Loucy (cell line): ENCODE data around the gene CCDC90B.

Source experiments
- H2AFZ ChIP-seq: fragments of 200-600 bp; sonication (generic); 2 replicates; pipeline ENCODE4 v1.6.0; 2016; ENCODE audit warnings: antibody characterized with exemption, mild to moderate bottlenecking, low read length, moderate library complexity
- H3F3A ChIP-seq: fragments of 200-600 bp; 2 replicates; pipeline ENCODE4 v1.6.0; 2016; ENCODE audit warnings: antibody characterized with exemption, low read depth, mild to moderate bottlenecking
- H3K27me3 ChIP-seq: fragments of 200-600 bp; sonication (generic); 2 replicates; pipeline ENCODE4 v1.6.1; 2014; ENCODE audit warnings: low read length, mild to moderate bottlenecking; ENCODE audit not compliant: insufficient read depth, poor library complexity, severe bottlenecking
- H3K36me3 ChIP-seq: fragments of 200-600 bp; sonication (generic); 2 replicates; pipeline ENCODE4 v1.6.1; 2016; ENCODE audit warnings: low read length; ENCODE audit not compliant: insufficient read depth
- H3K4me1 ChIP-seq: fragments of 200-600 bp; sonication (generic); 2 replicates; pipeline ENCODE4 v1.5.1; 2014; ENCODE audit warnings: low read length, mild to moderate bottlenecking; ENCODE audit not compliant: insufficient read depth, poor library complexity, severe bottlenecking
- H3K4me2 ChIP-seq: fragments of 200-600 bp; sonication (generic); 2 replicates; pipeline ENCODE4 v1.6.0; 2014; ENCODE audit warnings: antibody characterized with exemption, low read length, low read depth, mild to moderate bottlenecking; ENCODE audit not compliant: poor library complexity, severe bottlenecking
- H3K4me3 ChIP-seq: fragments of 200-600 bp; sonication (generic); 2 replicates; pipeline ENCODE4 v1.5.1; 2014; ENCODE audit warnings: low read length, mild to moderate bottlenecking, mixed read lengths; ENCODE audit not compliant: poor library complexity, severe bottlenecking
- H3K79me2 ChIP-seq: fragments of 200-600 bp; sonication (generic); 2 replicates; pipeline ENCODE4 v1.6.1; 2014; ENCODE audit warnings: low read length; ENCODE audit not compliant: insufficient read depth
- H3K9ac ChIP-seq: fragments of 200-600 bp; sonication (generic); 2 replicates; pipeline ENCODE4 v1.6.0; 2014; ENCODE audit warnings: mild to moderate bottlenecking, low read depth, low read length, moderate library complexity; ENCODE audit not compliant: poor library complexity, severe bottlenecking
- H3K9me2 ChIP-seq: fragments of 200-600 bp; sonication (generic); replicated peaks from 2 replicates; pipeline ENCODE4 v1.6.1; 2016; ENCODE audit warnings: low read depth, low read length, mixed read lengths
- H3K9me3 ChIP-seq: fragments of 200-600 bp; sonication (generic); 2 replicates; pipeline ENCODE4 v1.6.1; 2014; ENCODE audit warnings: mild to moderate bottlenecking, antibody characterized with exemption, low read length, low read depth; ENCODE audit not compliant: insufficient read depth
- H4K20me1 ChIP-seq: fragments of 200-600 bp; sonication (generic); 2 replicates; pipeline ENCODE4 v1.6.0; 2014; ENCODE audit warnings: antibody characterized with exemption, low read length, mild to moderate bottlenecking; ENCODE audit not compliant: insufficient read depth, poor library complexity, severe bottlenecking
- EZH2phosphoT487 ChIP-seq: fragments of 200-600 bp; IDR thresholded peaks from 2 replicates; pipeline ENCODE4 v1.6.1; 2018; ENCODE audit warnings: antibody characterized with exemption, mild to moderate bottlenecking, moderate library complexity, borderline replicate concordance
- TF ChIP-seq, protein P1 (sequence below): fragments of 200-600 bp; sonication (generic); conservative IDR thresholded peaks from 2 replicates; pipeline ENCODE4 v1.5.1; 2014; ENCODE audit warnings: mild to moderate bottlenecking, antibody characterized with exemption, low read length

The CCDC90B gene

DNA sequence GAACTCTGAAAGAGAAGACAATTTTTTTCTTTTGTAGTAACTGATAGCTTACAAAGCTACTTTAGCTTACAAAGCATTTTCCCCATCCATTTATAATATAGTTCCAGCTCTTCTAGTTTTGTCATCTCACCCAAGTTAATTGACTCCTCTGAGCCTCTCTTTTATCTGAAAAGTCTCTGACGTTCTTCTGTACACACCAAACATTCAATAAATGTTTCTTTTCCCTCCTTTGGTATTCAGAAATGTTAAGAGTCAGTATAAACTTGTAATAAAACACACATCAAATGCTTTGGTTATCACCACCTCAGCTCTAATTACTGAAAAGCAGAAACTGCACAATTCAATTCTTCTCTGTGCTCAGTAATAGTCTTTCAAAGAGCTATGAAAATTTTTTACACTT lies 5.9 kb downstream of the CCDC90B start:
- TF ChIP-seq EZH2phosphoT487 = no peak
- TF ChIP-seq, protein P1, sequence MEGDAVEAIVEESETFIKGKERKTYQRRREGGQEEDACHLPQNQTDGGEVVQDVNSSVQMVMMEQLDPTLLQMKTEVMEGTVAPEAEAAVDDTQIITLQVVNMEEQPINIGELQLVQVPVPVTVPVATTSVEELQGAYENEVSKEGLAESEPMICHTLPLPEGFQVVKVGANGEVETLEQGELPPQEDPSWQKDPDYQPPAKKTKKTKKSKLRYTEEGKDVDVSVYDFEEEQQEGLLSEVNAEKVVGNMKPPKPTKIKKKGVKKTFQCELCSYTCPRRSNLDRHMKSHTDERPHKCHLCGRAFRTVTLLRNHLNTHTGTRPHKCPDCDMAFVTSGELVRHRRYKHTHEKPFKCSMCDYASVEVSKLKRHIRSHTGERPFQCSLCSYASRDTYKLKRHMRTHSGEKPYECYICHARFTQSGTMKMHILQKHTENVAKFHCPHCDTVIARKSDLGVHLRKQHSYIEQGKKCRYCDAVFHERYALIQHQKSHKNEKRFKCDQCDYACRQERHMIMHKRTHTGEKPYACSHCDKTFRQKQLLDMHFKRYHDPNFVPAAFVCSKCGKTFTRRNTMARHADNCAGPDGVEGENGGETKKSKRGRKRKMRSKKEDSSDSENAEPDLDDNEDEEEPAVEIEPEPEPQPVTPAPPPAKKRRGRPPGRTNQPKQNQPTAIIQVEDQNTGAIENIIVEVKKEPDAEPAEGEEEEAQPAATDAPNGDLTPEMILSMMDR = no peak
- Histone ChIP-seq H4K20me1 (no peaks in the 10 kb centered on the region), H3K27me3 (no peaks in the 10 kb centered on the region), H3F3A (no peaks in the 10 kb centered on the region), H3K9me3 (no peaks in the 10 kb centered on the region), H3K9me2 (no peaks in the 10 kb centered on the region), H3K4me1 (peaks cover 21% of the 10 kb centered on the region), H2AFZ (no peak overlapping the region), H3K9ac (no peak overlapping the region), H3K4me2 (no peak overlapping the region), H3K36me3 (no peaks in the 10 kb centered on the region), H3K79me2 (peaks cover 18% of the 10 kb centered on the region), H3K4me3 (no peak overlapping the region)

DNA sequence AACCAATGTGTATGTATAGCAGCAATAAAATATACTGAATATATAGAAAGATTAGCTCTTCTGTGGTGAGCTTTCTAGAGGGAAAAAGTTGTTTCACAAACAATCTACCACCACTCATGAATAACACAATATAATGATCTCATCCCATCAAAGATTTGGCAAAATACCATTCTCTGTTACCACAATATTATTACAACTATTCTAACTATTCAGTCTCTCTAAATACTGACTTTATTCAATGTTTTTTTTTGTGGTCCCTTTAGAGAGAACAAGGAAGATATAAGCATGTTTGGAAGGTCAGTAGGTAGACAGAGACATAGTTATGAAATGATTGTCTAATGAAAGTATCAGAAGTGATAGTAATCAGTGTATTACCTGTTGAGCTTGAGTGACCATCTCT lies 7.8 kb downstream of the CCDC90B start:
- TF ChIP-seq, protein P1 = no peak
- no peaks in the 10 kb centered on the region for H3K9me2 ChIP-seq
- H3K4me3 ChIP-seq = no peak overlapping the region
- H3K4me2 ChIP-seq = no peak overlapping the region
- no peaks in the 10 kb centered on the region for H3K9me3 ChIP-seq
- peaks cover 8% of the 10 kb centered on the region for H3K4me1 ChIP-seq
- no peaks in the 10 kb centered on the region for H3F3A ChIP-seq
- no peak overlapping the region for H3K9ac ChIP-seq
- no peak overlapping the region for H2AFZ ChIP-seq
- H4K20me1 ChIP-seq = no peaks in the 10 kb centered on the region
- H3K27me3 ChIP-seq = no peaks in the 10 kb centered on the region
- H3K79me2 ChIP-seq = no peaks in the 10 kb centered on the region; the same call in 1 of the 2 replicates
- no peaks in the 10 kb centered on the region for H3K36me3 ChIP-seq

- Histone ChIP-seq H3K27me3 (no peaks in the 10 kb centered on the region), H3K9ac (no peak overlapping the region), H3K79me2 (no peaks in the 10 kb centered on the region), H2AFZ (no peak overlapping the region), H3K9me2 (no peaks in the 10 kb centered on the region), H3K4me2 (no peak overlapping the region), H3K4me3 (no peak overlapping the region), H3K36me3 (0 out of 2 replicates have a peak, but pooled peaks cover 4% of the 10 kb centered on the region), H4K20me1 (no peaks in the 10 kb centered on the region), H3K9me3 (no peaks in the 10 kb centered on the region), H3F3A (no peaks in the 10 kb centered on the region), H3K4me1 (no peaks in the 10 kb centered on the region)
- TF ChIP-seq EZH2phosphoT487 = no peak
- TF ChIP-seq, protein P1 = no peak
These were observed 10.1 kb downstream of the CCDC90B start for GRCh38 chr11:83275888-83276641.
